Fibroblast of pulmonary artery (primary cell): Measurements from ENCODE around the gene ZMIZ1.

Source experiments
- DNase-seq: peaks from one replicate; pipeline ENCODE4 v3.0.0-alpha.2; 2010; ENCODE audit warnings: low read depth
- H3K4me3 ChIP-seq: replicated peaks from 2 replicates; pipeline ENCODE4 v1.5.1; 2011; ENCODE audit warnings: low read depth, mild to moderate bottlenecking, control low read depth, low read length, moderate library complexity
- TF ChIP-seq, protein P1 (sequence below): IDR thresholded peaks from 2 replicates; pipeline ENCODE4 v1.5.1; 2011; ENCODE audit warnings: mild to moderate bottlenecking, control low read depth, low read length, inconsistent platforms; ENCODE audit errors: missing control alignments

ZMIZ1 gene

DNA sequence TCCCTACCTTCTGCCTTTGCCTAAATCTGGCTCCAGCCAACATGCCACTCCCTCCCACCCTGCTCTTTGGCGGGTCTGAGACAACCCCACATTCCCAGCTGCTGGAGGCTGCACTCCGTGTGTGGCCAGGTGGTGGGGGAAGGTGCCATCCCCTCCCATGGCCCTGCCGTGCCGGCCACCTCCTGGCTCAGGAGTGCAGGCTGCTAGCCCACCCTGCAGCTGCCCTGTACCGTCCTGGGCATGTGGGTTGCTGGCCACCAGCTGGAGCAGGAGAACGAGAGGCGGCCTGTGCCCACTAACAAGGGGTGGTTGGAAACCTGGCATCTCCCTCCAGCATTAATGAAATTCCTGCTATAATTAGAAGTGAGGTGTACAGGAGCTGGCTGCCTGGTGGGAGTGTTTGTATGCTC is 97.6 kb downstream of the ZMIZ1 start:
- TF ChIP-seq, protein P1, sequence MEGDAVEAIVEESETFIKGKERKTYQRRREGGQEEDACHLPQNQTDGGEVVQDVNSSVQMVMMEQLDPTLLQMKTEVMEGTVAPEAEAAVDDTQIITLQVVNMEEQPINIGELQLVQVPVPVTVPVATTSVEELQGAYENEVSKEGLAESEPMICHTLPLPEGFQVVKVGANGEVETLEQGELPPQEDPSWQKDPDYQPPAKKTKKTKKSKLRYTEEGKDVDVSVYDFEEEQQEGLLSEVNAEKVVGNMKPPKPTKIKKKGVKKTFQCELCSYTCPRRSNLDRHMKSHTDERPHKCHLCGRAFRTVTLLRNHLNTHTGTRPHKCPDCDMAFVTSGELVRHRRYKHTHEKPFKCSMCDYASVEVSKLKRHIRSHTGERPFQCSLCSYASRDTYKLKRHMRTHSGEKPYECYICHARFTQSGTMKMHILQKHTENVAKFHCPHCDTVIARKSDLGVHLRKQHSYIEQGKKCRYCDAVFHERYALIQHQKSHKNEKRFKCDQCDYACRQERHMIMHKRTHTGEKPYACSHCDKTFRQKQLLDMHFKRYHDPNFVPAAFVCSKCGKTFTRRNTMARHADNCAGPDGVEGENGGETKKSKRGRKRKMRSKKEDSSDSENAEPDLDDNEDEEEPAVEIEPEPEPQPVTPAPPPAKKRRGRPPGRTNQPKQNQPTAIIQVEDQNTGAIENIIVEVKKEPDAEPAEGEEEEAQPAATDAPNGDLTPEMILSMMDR, result no peak
- H3K4me3 ChIP-seq, result no peak overlapping the region
- DNase-seq, result no peak

DNA sequence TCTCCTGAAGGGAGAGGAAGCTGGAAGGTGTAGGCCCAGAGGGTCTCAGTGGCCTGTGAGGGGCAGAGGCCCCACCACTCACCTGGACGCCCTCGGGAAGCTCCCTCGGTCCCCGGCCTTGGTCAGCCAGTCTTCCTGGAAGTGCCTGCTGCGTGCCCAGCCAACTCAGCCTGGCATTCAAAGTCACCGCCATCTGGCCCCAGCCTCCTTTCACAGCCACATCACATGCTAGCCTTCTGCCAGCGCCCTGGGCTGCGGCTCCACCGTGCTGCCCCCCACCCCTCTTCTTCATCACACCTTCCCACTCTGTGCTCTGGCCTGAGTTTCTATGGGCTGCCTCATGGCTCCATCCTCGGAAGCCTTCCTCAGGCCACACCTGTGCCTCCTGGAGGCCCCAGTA is 98.0 kb downstream of the ZMIZ1 start:
- TF ChIP-seq, protein P1, result no peak

DNA sequence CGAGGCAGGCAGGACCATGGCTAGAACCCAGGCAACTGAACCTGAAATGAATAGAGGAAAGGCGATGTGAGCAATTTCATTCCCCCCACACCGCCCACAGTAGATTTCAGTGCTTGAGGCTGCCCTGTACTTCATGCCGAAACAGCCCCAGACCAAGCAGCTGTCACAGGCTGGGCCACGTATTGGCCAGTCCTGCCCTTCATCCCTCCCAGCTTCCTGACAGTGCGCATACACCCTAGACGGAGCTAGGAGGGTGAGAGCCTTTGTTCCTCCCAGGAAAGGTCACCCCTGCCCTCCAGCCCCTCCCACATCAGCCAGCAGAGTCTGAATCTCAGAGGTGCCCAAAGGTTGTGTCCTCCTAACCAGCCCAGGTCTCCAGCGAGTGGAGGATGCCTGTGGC is 98.8 kb downstream of the ZMIZ1 start:
- TF ChIP-seq, protein P1, result no peak
- H3K4me3 ChIP-seq, result no peak overlapping the region
- no peak for DNase-seq

More for the DNA sequence above, 98.0 kb downstream of the ZMIZ1 start:
- H3K4me3 ChIP-seq, result no peak overlapping the region
- no peak for DNase-seq

DNA sequence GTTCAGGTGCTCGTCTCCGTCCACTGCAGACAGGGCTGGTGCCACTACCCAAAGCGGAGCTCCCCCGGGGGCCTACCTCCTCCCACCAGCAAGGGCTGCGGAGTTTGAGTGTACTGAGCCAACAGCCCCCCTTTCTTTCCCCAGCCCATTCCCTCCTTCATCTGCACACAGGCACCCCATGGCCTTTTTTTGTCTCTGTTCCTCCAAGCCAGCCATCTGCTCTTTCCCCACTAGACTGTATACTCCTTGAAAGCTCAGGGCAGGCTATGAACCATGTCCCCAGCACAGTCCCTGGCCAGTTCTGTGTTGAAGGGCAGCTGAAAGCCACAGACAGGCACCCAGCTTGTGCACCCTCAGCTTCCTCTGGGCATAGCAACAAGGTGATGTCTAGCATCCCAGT is 99.4 kb downstream of the ZMIZ1 start:
- H3K4me3 ChIP-seq, result no peak overlapping the region
- TF ChIP-seq, protein P1, result no peak

DNA sequence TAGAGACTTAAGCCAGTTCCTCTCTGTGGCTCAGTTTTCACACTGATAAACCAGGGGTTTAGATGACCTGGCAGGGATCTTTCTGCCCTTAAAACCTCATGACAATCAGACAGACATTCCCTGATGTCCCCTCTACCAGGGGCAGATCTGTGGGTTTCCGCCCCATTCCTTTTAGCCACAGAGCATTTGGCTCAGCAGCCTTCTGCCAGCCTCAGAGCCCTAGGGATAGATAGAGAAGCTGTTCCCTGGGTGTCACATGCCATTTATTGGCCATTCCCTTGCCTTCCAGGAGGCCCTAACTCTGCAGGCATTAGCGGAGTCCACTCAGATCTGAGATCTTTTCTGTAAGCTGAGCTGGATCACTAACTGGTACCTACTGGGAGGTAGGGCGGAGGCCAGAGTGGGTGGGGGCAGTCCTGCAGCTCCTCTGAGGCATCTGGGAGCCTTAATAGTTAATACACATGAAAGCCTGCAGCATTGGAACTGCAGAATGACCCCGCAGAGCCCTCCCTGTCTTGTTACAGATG is 101.5 kb downstream of the ZMIZ1 start:
- H3K4me3 ChIP-seq, result no peak overlapping the region
- DNase-seq, result no peak
- TF ChIP-seq, protein P1, result no peak

More for the DNA sequence above, 99.4 kb downstream of the ZMIZ1 start:
- no peak for DNase-seq

DNA sequence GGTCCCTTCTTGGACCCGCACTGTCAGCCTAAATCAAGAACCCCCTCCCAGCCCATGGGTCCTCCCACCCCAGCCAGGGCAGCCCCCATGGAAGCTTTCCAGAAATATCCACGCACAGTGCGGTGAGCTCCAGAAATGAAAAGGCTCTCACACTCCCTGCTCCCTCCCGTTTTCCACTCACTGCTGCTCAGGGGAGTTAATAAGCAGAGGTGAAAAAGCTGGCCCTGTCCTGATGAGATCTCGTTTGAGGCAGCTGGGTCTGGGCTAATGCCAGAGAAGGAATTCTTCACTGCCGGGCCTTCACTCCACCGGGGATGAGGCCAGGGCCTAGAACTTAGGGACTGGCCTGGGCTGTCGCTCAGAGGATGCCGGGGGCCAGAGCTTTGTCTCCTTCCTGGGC is 102.2 kb downstream of the ZMIZ1 start:
- no peak for DNase-seq
- TF ChIP-seq, protein P1, result no peak
- H3K4me3 ChIP-seq, result no peak overlapping the region

DNA sequence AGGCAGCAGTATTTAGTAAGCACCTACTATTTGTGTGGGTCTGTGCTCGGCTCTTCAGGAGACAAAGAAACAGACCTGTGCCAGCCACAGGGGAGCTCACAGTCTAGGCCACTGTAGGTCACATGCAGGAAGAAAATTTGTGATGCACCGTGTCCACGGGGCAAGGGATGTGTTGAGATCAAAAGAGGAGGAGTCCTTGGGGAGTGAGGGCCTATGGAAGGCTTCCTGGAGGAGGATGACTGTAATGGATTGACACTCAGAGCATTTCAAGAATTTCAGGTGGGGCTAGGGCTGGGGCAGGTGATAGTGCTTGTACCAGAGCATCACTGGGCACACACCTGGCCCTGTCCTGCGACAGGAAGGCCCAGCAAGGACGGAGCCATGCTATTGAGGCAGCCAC is 102.7 kb downstream of the ZMIZ1 start:
- no peak for DNase-seq

More for the DNA sequence above, 102.7 kb downstream of the ZMIZ1 start:
- H3K4me3 ChIP-seq, result no peak overlapping the region
- TF ChIP-seq, protein P1, result no peak
